ENCODE data around the gene LTB4R.
"Not testable (repeated sequence)": the region's sequence is repeated elsewhere in the genome, so short reads cannot be mapped to it uniquely, and the experiment has no call there.

LTB4R gene

DNA sequence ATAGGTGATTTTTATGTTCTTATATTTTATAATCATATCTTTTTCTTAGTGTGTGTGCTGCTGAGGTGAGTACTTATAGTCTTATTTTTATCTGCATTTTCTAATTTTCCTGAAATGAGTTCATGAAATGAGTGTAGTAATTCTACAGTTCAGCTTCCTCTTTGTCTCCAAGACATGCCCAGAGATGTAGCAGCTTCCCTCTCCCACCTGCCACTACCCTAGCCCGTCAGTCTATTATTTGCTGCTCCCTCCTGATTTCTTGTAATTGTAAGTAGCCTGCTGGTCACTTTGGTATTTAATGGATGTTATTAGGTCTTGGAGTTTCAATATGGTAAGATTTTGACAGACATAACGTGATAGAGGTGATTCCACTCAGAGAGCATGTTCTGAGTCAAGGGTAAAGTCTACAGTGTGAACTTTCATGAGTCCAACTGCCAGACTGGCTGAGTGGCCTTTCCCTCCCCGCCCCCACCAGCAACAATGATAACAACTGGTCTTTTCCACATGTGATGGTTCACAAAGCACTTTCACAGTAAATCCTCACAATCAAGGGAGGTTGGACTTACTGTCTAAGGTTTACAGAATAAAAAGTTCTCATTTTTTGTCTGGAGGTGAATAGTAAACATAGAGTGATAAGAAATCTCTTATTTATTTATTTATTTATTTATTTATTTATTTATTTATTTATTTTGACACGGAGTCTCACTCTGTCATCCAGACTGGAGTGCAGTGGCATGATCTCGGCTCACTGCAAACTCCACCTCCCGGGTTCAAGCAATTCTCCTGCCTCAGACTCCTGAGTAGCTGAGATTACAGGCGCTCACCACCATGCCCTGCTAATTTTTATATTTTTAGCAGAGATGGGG lies 32.7 kb downstream of the LTB4R start:
- no peak for DNase-seq (ENCODE audit: low read depth in 3 of 3)

DNA sequence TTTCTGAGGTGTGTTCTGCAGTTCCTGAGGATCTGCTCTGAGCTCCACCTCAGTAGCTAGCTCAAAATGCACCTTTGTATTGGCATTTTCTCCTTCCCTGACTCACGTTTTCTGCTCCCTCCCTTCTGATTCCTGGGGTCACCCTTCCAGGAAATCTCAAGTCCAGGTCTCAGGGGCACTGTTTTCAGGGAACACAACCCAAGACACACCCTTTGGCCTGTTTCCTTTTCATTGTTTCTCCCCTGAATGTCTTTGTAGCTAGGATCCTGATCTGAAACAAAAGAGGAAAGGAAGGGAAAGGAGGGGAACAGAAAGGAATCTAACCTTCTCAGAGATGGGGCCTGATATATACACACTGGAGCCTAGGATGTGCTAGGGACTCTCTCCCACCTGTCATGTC lies 35.8 kb downstream of the LTB4R start:
- no peak for DNase-seq (ENCODE audit: low read depth in 3 of 3)

GRCh38 chr14:24348186-24348585 lies 36.9 kb downstream of the LTB4R start:
- DNase-seq (ENCODE audit: low read depth in 3 of 3): no peak

- DNase-seq (ENCODE audit: low read depth in 3 of 3): no peak
These were observed 38.4 kb downstream of the LTB4R start for GRCh38 chr14:24349742-24350141.

GRCh38 chr14:24351517-24351916 lies 40.2 kb downstream of the LTB4R start:
- DNase-seq (ENCODE audit: low read depth in 3 of 3): no peak

GRCh38 chr14:24353559-24354481 lies 42.5 kb downstream of the LTB4R start:
- DNase-seq (ENCODE audit: low read depth in 3 of 3): no peak

- DNase-seq (ENCODE audit: low read depth in 3 of 3): not testable (repeated sequence)
These were observed 43.2 kb downstream of the LTB4R start for GRCh38 chr14:24354482-24354825.

DNA sequence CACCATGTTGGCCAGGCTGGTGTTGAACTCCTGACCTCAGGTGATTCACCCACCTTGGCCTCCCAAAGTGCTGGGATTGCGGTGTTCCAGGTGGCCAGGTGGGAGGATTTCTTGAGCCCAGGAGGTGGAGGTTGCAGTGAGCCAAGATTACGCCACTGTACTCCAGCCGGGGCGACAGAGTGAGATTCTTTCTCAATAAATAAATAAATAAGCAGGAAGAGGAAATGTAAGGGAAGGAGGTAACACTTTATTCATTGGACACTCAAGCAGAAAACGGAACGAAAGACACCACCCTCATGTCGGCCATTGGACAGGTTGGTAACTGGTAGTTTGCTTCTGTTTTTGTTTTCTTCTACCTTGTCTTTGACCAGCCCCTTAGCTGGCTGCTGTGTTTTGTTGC lies 43.7 kb downstream of the LTB4R start:
- DNase-seq (ENCODE audit: low read depth in 3 of 3): no peak

- DNase-seq (ENCODE audit: low read depth in 3 of 3): no peak
These were observed 44.9 kb downstream of the LTB4R start for GRCh38 chr14:24356208-24356607.

GRCh38 chr14:24360281-24360680 lies 49.0 kb downstream of the LTB4R start:
- no peak for DNase-seq (ENCODE audit: low read depth in 3 of 3)

DNA sequence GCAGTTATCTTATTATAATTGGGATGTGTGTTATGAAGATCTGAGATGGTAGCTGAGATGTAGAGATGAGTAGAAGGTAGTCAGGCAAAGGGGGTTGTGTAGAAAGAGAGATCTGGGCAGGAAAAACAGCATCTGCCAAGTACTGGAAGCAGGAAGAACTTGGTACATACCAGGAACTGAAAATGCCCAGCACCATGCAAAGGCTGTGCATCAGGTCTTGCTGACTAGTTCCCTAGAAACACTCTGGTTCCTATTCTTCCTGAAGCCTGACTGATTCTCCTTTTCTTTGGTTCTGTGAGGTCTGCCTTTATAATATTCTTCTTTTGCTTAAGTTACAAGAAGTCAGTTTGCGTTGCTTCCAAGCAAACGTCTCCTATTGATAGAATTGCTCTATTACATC lies 50.0 kb downstream of the LTB4R start:
- no peak for DNase-seq (ENCODE audit: low read depth in 3 of 3)

DNA sequence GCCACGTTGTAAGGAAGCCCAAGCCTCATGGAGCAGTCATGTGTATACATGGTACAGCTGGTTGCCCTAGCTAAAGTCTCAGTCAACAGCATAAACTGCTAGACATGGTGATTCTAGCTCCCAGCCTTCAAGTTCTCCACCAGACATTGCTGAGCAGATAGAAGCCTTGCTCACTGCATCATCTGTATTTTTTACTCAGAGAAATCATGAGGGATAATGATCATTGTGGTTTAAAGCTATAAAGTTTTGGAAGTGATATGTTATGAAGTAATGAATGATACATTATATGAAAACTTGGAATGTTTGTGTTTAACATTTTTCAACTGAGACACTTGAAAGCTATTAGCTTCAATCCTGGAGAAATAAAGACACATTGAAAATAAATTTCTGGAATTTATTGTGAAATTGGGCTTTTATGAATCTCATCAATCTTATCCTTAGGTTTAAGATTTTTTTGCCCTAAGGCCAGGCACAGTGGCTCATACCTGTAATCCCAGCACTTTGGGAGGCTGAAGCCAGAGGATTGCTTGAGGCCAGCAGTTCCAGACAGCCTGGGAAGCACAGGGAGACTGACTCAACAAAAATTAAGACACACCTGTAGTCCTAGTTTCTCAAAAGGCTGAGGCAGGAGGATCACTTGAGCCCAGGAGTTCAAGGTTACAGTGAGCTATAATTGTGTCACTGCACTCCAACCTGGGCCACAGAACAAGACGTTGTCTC lies 51.1 kb downstream of the LTB4R start:
- DNase-seq (ENCODE audit: low read depth in 3 of 3): no peak

- no peak for DNase-seq (ENCODE audit: low read depth in 3 of 3)
These were observed 52.1 kb downstream of the LTB4R start for GRCh38 chr14:24363401-24363800.

DNA sequence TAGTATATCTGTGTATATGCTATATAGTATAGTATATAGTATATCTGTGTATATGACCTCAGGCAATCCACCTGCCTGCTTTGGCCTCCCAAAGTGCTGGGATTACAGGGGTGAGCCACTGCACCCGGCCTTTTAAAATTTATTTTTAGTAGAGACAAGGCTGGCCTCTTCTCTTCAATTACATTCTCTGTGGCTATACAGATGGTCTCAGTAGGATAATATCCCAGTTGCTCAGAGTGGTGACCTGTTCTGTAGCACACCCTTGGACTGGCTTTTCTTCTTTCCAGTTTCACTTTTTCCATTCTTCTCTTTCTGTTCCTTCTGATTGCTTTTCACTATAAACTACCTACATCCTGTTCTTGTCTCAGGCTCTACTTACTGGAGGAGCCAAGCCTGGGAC lies 53.5 kb downstream of the LTB4R start:
- DNase-seq (ENCODE audit: low read depth in 3 of 3): no peak

DNA sequence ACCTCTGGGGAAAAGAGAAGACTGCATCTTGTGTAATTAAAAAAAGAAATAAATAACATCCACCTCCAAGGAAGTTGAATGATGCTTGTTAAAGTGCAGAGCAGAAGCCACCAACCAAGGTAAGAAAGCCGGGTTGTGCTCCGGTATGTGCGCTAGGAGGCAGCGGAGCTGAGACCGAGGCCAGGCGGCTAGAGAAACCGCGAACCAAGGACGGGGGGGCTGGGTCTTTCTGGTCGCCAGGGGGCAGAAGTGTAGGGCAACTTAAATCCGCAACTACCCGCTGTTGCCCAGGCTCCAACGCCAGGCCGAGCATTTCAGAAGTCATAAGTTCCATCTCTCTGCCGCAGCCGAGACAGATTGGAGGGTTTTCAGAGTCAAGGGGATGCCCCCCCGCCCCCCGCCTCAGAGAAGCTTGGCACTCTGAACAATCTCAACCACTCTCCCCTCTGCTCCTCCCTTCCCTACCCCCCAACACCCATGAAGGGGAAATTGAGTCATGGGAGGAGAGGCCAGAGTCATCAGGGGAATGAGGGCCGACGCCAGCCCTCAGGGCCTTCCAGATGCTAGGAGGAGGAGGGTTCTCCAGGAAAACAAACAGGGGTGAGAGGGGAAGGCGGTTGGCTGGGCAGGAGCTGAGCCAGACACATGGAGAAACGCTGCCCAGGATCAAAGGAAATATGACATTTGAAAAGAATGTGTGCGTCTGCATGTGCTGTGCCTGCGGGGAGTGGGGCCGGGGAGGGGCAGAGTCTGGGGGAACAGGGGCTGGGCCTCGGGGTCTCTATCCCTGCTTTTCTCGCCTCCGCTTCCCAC lies 54.5 kb downstream of the LTB4R start:
- DNase-seq (ENCODE audit: low read depth in 3 of 3): peak; percentile 24 to 39 (median 33)

DNA sequence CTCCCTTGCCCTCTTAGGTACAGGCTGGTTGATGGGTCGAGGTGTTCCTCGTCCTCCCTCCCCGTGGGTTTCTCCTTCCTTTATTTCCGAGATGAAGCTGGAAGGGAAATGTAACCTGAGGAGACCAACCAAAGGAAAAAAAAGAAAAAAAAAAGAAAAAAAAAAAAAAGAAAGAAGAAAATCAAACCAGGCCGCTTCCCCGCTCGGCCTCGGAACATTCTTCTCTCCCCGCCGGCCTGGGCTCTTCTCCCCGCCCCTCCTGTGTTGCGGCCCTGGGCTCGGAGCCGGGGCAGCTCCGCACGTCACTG lies 55.1 kb downstream of the LTB4R start:
- DNase-seq (ENCODE audit: low read depth in 3 of 3): no peak

DNA sequence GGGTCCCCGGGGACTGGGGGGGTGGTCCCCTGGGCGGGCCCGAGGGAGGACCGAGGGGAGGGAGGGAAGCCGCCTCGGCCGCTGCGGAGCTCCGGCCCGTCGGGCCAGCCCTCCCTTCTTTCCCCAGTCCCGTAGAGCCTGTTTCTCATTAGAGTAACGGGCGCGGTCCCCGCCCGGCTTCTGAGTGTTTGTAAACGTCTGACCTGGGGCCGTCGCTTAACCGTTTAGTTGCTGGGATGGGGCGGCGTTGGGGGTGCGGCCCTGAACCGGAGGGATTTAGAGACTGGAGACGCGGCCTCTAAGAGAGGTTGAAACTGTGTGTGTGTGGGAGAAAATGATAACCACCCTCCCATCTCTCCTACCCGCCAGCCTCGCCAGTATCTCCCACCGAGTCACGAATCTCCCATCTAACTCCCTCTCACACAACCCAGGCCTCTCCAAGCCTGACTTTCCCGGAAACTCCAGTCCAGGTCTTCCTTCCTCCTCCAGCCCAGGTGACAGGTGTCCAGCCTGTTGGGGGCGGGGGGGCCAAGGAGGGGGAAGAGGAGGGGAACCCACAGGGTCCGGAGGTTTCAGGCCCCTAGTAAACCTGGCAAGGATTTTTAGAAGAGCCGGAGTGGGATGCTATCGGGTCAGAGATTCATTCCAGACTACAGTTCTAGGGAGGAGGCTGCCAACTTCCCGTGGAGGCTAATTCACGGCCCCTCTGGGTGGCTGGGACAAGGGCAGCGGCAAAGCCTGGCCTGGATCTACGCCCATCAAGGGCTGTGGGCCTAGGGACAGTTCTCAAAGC lies 55.6 kb downstream of the LTB4R start:
- no peak for DNase-seq (ENCODE audit: low read depth in 3 of 3)

Measured in stimulated activated CD4-positive, alpha-beta T cell treated with anti-CD3 and anti-CD28 coated beads, TNF-alpha, amount 100 ng/mL, for 4 hours (primary cell).